ENCODE measurements around the gene MAST3. TPM values are rescaled to one million over a fixed set of nuclear protein-coding genes. Genes with fewer than 3 reads are reported as not detected.
"Not testable (repeated sequence)": the region's sequence is repeated elsewhere in the genome, so short reads cannot be mapped to it uniquely, and the experiment has no call there.

MAST3 gene
- total RNA-seq, 2 donors from 2014 or later, result 5.8 to 7.5 TPM

DNA sequence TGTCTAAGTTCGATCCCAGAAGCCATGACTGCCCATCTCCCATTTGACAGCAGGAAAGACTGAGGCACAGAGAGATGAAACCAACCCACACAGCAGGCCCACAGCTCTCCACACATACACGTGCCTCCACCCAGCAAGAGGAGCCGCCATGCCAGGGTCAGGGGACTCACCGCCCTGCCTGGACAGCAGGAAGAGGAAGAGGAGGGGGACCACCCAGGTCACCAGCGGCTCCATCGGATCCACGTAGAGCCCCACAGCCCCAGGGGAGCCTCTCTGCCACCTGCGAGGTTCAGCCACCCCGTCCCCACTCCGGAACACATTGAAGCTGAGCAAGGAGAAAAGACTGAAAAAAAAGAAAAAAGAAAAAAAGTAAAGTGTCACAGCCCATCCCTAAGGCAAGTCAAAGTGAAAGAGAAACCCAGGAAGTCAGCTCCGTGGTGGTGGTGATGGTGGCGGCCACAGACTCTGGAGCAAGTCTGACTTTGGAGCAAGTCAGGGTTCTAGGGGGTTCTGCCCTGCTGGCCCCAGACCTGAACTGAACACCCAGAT is 10.9 kb upstream of the MAST3 start, which contains the start of gene IL12RB1:
Gene IL12RB1, minus strand, starts transcription at position 345 of the 549 bp plus-strand sequence. Its CDS starts 111 bp downstream, at position 234.
- Histone ChIP-seq H3K36me3 (no peaks in the 10 kb centered on the region), H3K27ac (no peak within 1 kb of the TSS), H3K9me3 (no peaks in the 10 kb centered on the region), H3K4me3 (peak within 1 kb of the TSS in 1 of 2 donors; percentile 29), H3K27me3 (no peaks in the 10 kb centered on the region), H3K4me1 (no peaks in the 10 kb centered on the region)
- TF ChIP-seq, protein P1, sequence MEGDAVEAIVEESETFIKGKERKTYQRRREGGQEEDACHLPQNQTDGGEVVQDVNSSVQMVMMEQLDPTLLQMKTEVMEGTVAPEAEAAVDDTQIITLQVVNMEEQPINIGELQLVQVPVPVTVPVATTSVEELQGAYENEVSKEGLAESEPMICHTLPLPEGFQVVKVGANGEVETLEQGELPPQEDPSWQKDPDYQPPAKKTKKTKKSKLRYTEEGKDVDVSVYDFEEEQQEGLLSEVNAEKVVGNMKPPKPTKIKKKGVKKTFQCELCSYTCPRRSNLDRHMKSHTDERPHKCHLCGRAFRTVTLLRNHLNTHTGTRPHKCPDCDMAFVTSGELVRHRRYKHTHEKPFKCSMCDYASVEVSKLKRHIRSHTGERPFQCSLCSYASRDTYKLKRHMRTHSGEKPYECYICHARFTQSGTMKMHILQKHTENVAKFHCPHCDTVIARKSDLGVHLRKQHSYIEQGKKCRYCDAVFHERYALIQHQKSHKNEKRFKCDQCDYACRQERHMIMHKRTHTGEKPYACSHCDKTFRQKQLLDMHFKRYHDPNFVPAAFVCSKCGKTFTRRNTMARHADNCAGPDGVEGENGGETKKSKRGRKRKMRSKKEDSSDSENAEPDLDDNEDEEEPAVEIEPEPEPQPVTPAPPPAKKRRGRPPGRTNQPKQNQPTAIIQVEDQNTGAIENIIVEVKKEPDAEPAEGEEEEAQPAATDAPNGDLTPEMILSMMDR (IDR thresholded peaks at IDR 0.05), result no peak
- no peak for DNase-seq (ENCODE audit: low spot score)

GRCh38 chr19:18089096-18089541 is 8.5 kb upstream of the MAST3 start:
- H3K27ac ChIP-seq, H3K36me3 ChIP-seq, H3K4me3 ChIP-seq, H3K9me3 ChIP-seq, H3K4me1 ChIP-seq, H3K27me3 ChIP-seq: not testable (repeated sequence)
- DNase-seq (ENCODE audit: low spot score), result peak; percentile 85

- TF ChIP-seq, protein P1 (IDR thresholded peaks at IDR 0.05), result no peak
- Histone ChIP-seq H3K27ac (no peak overlapping the region), H3K36me3 (no peaks in the 10 kb centered on the region), H3K4me3 (no peak overlapping the region), H3K4me1 (no peaks in the 10 kb centered on the region), H3K27me3 (no peaks in the 10 kb centered on the region), H3K9me3 (no peaks in the 10 kb centered on the region)
- DNase-seq (ENCODE audit: low spot score), result no peak
Observed at GRCh38 chr19:18089726-18090125, 7.9 kb upstream of the MAST3 start.

DNA sequence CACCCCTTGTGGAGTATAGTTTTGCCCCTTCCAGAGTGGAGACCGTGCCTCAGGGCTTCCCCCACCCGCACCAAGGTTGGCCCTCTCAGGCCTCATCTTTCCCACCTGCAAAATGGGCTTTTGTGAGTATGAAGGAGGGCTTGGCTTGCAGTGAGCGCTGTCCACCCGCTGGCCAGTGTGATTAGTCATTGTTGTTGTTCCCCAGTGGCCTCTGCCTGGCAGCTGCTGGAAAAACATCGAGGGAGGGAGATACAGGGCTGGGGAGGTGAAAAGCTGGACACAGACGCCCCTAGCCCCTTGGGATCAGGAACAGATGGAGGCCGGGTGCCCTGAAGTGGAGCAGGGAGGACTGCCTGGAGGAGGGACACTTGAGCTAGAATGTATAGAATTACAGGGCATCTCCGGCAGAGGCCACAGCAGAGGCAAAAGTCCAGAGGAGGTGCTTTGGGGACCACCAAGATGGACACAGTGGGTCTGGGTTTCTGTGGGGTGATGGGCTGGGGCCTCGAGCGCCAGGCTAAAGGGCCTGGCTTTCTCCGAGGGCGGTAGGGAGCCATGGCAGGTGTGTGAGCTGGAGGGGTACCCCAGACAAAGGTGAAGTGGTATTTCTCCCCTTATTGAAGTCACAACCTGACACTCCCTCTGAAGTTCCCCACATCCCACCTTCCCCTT is 6.9 kb upstream of the MAST3 start:
- no peak for DNase-seq (ENCODE audit: low spot score)
- Histone ChIP-seq H3K4me1 (no peaks in the 10 kb centered on the region), H3K27me3 (no peaks in the 10 kb centered on the region), H3K36me3 (no peaks in the 10 kb centered on the region), H3K27ac (peak overlapping the region in 1 of 2 donors; percentile 17), H3K9me3 (no peaks in the 10 kb centered on the region), H3K4me3 (no peak overlapping the region)
- TF ChIP-seq, protein P1 (IDR thresholded peaks at IDR 0.05), result no peak

DNA sequence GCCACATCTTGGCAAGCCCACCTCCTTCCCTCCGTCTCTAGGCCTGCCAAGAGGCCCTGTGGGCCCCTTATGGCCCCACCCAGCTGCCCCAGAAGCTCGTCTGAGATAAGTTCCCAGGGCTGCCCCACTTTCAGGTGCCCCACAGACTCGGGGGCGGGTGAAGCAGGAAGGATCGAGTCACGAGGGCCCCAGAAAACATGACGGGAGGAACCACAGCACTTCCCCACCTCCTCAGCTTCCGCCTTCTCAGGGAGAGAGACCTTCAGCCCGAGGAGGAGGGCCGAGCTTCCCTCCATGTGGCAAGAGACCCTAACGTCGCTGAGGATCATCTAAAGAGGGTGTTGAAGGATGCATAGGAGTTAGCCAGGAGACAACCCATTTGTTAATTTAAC is 6.4 kb upstream of the MAST3 start:
- no peaks in the 10 kb centered on the region for H3K27me3 ChIP-seq
- DNase-seq (ENCODE audit: low spot score), result no peak
- H3K4me3 ChIP-seq, result no peak overlapping the region
- no peaks in the 10 kb centered on the region for H3K9me3 ChIP-seq
- peak overlapping the region in 1 of 2 donors; percentile 17 for H3K27ac ChIP-seq
- no peaks in the 10 kb centered on the region for H3K4me1 ChIP-seq
- TF ChIP-seq, protein P1 (IDR thresholded peaks at IDR 0.05), result no peak
- no peaks in the 10 kb centered on the region for H3K36me3 ChIP-seq

DNA sequence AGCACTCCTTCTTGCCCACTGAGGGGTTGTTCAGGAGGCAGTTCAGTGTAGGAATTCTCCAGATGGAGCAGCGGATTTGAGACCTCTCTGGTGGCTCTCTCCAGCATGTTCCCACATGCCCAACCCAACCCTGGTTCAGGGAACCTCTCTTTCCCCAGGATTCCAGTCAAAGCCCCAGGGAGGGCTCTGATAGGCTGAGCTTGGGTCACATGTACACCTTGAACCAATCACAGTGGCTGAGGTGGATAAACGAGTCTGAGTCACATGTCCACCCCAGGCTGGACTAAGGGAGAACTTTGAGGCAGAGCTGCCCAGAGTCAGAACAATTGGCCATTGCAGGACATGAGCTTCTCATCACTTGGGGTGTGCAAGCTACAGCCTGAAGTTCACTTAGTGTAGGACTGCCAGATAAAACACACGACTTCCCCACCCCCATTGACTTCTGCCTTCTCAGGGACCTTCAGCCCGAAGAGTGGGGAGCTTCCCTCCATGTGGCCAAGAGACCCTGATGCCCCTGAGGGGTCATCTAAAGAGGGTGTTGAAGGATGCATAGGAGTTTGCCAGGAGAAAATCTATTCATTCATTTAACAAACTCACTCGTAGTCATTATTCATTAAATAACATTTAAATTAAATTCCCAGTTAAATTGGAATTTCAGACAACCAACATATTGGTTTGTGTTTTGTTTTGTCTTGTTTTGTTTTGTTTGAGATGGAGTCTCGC is 4.0 kb upstream of the MAST3 start:
- no peak for DNase-seq (ENCODE audit: low spot score)
- H3K27ac ChIP-seq, result no peak overlapping the region
- H3K4me3 ChIP-seq, result no peak overlapping the region
- H3K27me3 ChIP-seq, result peaks cover 0 to 1% of the 10 kb centered on the region in 2 donors
- H3K4me1 ChIP-seq, result peaks cover 0 to 11% of the 10 kb centered on the region in 2 donors
- TF ChIP-seq, protein P1 (IDR thresholded peaks at IDR 0.05), result no peak
- H3K36me3 ChIP-seq, result no peaks in the 10 kb centered on the region
- H3K9me3 ChIP-seq, result no peaks in the 10 kb centered on the region

Measured in right atrium auricular region (tissue), 2 donors.